GM12864 (cell line): ENCODE results near the gene PEPD.

Experiments used
- DNase-seq: peaks from one replicate; pipeline ENCODE4 v3.0.0-alpha.2; 2011; ENCODE audit warnings: low read depth
- H3K4me3 ChIP-seq: 2 replicates; pipeline ENCODE4 v1.5.1; 2011; ENCODE audit warnings: mild to moderate bottlenecking, low read depth, low read length, control low read depth
- TF ChIP-seq, protein P1 (sequence below): IDR thresholded peaks from 2 replicates; pipeline ENCODE4 v1.5.1; 2011; ENCODE audit warnings: low read depth, mild to moderate bottlenecking, moderate library complexity, low read length, control low read depth, inconsistent platforms; ENCODE audit errors: missing control alignments

PEPD gene

DNA sequence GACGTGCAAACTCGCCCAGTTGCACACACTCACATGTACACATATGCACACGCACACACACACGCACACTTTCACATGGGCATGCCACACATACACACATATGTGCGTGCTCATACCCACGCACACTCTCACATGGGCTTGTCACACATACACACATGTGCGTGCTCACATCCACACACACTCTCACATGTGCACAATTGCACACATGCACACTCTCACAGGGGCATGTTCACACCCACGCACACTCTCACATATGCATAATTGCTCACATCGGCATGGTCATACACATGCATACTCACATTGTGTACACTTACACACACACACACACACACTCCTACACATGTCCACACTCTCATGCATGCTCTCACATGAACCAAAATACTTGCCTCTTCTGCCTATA, 32.8 kb upstream of the PEPD start:
- TF ChIP-seq, protein P1, sequence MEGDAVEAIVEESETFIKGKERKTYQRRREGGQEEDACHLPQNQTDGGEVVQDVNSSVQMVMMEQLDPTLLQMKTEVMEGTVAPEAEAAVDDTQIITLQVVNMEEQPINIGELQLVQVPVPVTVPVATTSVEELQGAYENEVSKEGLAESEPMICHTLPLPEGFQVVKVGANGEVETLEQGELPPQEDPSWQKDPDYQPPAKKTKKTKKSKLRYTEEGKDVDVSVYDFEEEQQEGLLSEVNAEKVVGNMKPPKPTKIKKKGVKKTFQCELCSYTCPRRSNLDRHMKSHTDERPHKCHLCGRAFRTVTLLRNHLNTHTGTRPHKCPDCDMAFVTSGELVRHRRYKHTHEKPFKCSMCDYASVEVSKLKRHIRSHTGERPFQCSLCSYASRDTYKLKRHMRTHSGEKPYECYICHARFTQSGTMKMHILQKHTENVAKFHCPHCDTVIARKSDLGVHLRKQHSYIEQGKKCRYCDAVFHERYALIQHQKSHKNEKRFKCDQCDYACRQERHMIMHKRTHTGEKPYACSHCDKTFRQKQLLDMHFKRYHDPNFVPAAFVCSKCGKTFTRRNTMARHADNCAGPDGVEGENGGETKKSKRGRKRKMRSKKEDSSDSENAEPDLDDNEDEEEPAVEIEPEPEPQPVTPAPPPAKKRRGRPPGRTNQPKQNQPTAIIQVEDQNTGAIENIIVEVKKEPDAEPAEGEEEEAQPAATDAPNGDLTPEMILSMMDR: no peak
- no peak for DNase-seq
- no peak overlapping the region for H3K4me3 ChIP-seq

DNA sequence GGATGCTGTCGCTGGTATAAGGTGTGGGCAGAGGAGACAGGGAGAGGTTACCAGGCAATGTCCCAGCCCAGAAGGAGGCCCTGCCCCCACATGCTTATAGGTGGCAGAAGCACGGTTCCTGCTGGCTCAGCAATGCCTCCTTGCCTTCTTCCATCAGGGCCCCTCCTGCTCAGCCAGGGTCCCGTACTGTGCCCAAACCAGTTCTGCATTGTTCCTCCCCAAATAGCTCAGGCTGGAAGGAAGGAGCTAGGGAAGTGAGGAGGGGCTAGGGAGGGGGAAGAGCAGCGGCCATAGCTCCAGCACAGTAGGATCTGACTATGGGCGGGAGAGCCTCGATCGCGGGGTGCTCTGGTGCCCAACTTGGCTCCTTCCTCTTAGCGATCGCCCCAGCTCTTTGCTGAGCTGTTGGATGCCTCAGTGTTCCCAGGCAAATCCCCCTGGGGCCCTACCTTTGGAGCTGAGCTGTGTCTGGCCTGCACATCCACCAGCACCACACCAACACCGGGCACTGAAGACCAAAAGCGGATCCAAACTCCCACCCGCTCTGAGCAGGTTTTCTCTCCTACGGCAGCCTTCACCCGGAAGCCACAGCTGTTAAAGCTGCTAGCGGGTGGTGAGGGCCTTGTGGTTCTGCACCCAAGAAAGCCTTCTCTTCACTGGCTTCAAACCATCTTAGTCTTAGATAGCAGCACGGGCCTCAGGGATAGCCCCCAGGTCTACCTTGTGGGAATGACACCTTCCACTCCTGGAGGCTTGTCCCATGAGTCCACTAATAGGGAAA, 32.1 kb upstream of the PEPD start:
- no peak for DNase-seq
- no peak overlapping the region for H3K4me3 ChIP-seq
- TF ChIP-seq, protein P1: no peak

DNA sequence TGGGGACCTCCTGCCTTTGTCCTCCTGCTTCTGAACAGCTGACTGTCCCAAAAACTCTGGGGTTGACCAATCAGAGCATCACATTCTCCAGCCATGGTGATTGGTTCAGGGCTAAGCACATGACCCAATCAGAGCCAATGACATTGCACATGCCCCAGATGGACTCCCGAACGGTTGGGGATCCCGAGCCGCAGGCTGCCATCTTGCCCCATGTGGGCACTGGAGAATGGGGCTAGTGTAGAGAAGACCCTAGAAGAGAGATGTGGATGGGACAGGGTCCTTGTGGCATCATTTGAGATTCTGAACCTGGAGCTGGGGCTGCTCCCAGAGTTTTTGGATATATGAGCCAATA, 31.3 kb upstream of the PEPD start:
- DNase-seq: no peak
- TF ChIP-seq, protein P1: no peak
- no peak overlapping the region for H3K4me3 ChIP-seq

DNA sequence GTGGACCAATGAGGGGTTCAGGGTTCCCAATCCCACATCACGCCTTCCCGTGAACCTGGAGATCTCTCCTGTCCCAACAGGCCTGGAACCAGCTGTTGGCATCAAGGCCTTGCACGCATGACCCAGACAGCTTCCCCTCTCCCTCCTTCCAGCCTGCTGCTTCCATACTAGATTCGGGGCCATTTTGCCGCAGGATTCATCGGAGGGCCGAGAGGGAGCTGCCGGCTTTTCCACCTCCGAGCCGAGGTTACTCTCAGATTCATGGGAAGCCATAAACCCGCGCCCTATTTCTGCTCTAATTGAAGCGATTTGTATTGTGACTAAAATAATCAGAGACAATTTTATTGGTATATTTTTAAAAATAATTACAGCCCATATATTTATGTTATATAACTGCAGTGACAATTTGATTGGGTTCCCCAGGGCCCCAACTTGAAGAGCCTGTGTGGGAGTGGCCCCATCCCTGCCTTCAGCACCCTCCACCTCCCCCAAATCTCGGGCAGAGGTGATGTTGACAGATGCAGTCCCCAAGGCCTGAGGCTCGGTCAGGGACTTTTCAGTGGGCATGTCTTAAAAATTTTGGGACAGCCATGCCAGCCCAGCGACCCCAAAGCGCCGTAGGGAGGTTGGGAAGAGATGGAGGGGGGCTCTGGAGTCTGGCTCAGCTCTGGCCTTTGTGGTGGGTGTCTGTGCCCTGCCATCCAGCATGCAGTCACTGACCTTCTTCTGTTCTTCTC, 30.8 kb upstream of the PEPD start:
- DNase-seq: no peak

DNA sequence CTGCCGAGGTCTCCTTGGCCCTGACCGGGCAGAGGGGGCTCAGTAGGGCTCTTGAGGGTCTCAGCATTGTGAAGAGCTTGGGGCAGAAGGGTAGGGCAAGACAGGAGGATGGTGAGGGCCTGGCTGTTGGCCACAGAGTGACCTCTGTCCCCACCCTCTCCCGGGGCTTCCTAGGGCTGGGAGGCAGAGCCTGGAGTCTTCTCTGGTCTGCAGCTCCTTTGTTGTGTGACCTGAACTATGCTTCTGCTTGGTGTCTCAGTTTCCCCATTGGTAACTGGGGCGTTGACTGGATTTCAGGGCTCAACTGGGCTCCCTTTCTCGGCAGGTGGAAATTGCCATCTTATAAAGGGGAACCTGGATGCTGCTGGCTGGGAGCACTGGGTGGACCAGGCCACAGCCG, 30.1 kb upstream of the PEPD start:
- no peak for DNase-seq
- no peak overlapping the region for H3K4me3 ChIP-seq
- TF ChIP-seq, protein P1: no peak

More for the DNA sequence above, 30.8 kb upstream of the PEPD start:
- H3K4me3 ChIP-seq: no peak overlapping the region
- TF ChIP-seq, protein P1: no peak

DNA sequence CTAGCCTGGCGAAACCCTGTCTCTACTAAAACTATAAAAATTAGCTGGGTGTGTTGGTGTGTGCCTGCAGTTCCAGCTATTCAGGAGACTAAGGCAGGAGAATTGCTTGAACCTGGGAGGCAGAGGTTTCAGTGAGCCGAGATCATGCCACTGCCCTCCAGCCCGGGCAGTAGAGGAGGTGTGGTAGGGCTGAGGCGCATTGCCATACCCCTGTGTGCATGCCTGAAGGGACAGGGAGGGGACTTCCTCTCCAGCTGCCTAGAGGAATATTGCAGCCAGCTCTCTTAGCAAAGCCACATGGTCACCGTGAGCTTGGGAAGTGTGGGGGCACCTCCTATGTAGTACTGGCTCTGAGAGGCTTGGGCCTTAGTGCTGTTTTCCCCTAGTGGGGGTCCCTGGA, 29.2 kb upstream of the PEPD start:
- H3K4me3 ChIP-seq: no peak overlapping the region
- TF ChIP-seq, protein P1: no peak
- no peak for DNase-seq
